Liver (tissue), 3 donors: Measurements from ENCODE around the gene HOXD13.

Experiments used
- CTCF ChIP-seq: fragments of 150-350 bp; IDR thresholded peaks from 2 replicates; pipeline ENCODE4 v1.5.1; 2017; ENCODE audit warnings: improper control_type of control experiment, low read depth, low read length; ENCODE audit not compliant: missing input control
- FOXA1 ChIP-seq: IDR thresholded peaks from 2 replicates; pipeline ENCODE4 v1.6.1; 2016; ENCODE audit warnings: antibody characterized with exemption
- GABPA ChIP-seq, 2 donors: IDR thresholded peaks in 1 of 2; conservative IDR thresholded peaks in 1 of 2; 2 replicates each; pipeline ENCODE4 v1.6.1; 2016; ENCODE audit warnings: antibody characterized with exemption in 2 of 2, mild to moderate bottlenecking in 1 of 2, moderate library complexity in 1 of 2
- JUND ChIP-seq, 2 donors: IDR thresholded peaks; 2 replicates each; pipeline ENCODE4 v1.6.1; 2016; ENCODE audit warnings: antibody characterized with exemption in 2 of 2
- MAX ChIP-seq: IDR thresholded peaks from 2 replicates; pipeline ENCODE4 v1.6.1; 2016; ENCODE audit warnings: antibody characterized with exemption
- RAD21 ChIP-seq, 2 donors: IDR thresholded peaks; 2 replicates each; pipeline ENCODE4 v1.6.1; 2016; ENCODE audit warnings: antibody characterized with exemption in 2 of 2, mild to moderate bottlenecking in 2 of 2
- REST ChIP-seq: IDR thresholded peaks from 2 replicates; pipeline ENCODE4 v1.6.1; 2016; ENCODE audit warnings: antibody characterized with exemption, mild to moderate bottlenecking
- RXRA ChIP-seq, 2 donors: IDR thresholded peaks; 2 replicates each; pipeline ENCODE4 v1.6.1; 2017 to 2018; ENCODE audit warnings: antibody characterized with exemption in 2 of 2, mild to moderate bottlenecking in 1 of 2
- TAF1 ChIP-seq: conservative IDR thresholded peaks from 2 replicates; pipeline ENCODE4 v1.6.1; 2016; ENCODE audit warnings: antibody characterized with exemption, mild to moderate bottlenecking
- ZBTB33 ChIP-seq: IDR thresholded peaks from 2 replicates; pipeline ENCODE4 v1.6.1; 2016; ENCODE audit warnings: antibody characterized with exemption
- donor health status: healthy.
- donor health status: healthy.

- TF ChIP-seq CTCF: no peak
- TF ChIP-seq RAD21 (IDR thresholded peaks at IDR 0.05): no peak
- TF ChIP-seq TAF1: no peak
- no peak for TF ChIP-seq REST
- no peak for TF ChIP-seq MAX
- TF ChIP-seq GABPA (IDR thresholded peaks at IDR 0.05 in 1 of 2, conservative IDR thresholded peaks at IDR 0.05 in 1 of 2): no peak
- TF ChIP-seq ZBTB33: no peak
- TF ChIP-seq JUND (IDR thresholded peaks at IDR 0.05): no peak
- no peak for TF ChIP-seq RXRA (IDR thresholded peaks at IDR 0.05)
- no peak for TF ChIP-seq FOXA1
These were observed 1.8 kb downstream of the HOXD13 start for GRCh38 chr2:176094349-176094748.
